Heart right ventricle (tissue), 16 donors: ENCODE measurements around the gene TNIP3. TPM values are rescaled to one million over a fixed set of nuclear protein-coding genes. Genes with fewer than 3 reads are reported as not detected.

Experiments
- ATAC-seq, 8 donors: fragments of 200-7000 bp; cut with Tn5 transposase; one replicate each; pipeline ENCODE4 v1.9.1; 2020; ENCODE audit warnings: mild to moderate bottlenecking in 8 of 8, moderate library complexity in 8 of 8, moderate number of reproducible peaks in 1 of 8
- DNase-seq, 2 donors: peaks; one replicate each; pipeline ENCODE4 v3.0.0-alpha.2; 2020
- H3K27ac ChIP-seq, 10 donors: fragments of 200-600 bp; sonication (generic) in 2 of 10; one replicate each; pipeline versions ENCODE4 v1.5.0 to v1.8.0; 2020 to 2022; ENCODE audit warnings: mild to moderate bottlenecking in 3 of 10
- H3K27me3 ChIP-seq, 7 donors: fragments of 200-600 bp; one replicate each; pipeline ENCODE4 v1.8.0; 2021 to 2022; ENCODE audit warnings: mild to moderate bottlenecking in 2 of 7
- H3K36me3 ChIP-seq, 9 donors: fragments of 200-600 bp; sonication (generic) in 1 of 9; one replicate each; pipeline versions ENCODE4 v1.5.0 to v1.8.0; 2020 to 2022; ENCODE audit warnings: mild to moderate bottlenecking in 2 of 9
- H3K4me1 ChIP-seq, 9 donors: fragments of 200-600 bp; sonication (generic) in 1 of 9; one replicate each; pipeline versions ENCODE4 v1.5.0 to v1.8.0; 2020 to 2022; ENCODE audit warnings: mild to moderate bottlenecking in 4 of 9
- H3K4me3 ChIP-seq, 10 donors: fragments of 200-600 bp; sonication (generic) in 2 of 10; one replicate each; pipeline versions ENCODE4 v1.5.0 to v1.8.0; 2020 to 2022; ENCODE audit warnings: mild to moderate bottlenecking in 7 of 10, moderate library complexity in 2 of 10
- H3K9me3 ChIP-seq, 11 donors: fragments of 200-600 bp in 10 of 11; sonication (generic) in 2 of 11; one replicate each; pipeline versions ENCODE4 v1.5.0 to v1.8.0; 2013 to 2022; ENCODE audit warnings: mild to moderate bottlenecking in 2 of 11, control low read depth in 1 of 11, moderate library complexity in 1 of 11
- CTCF ChIP-seq, 9 donors: fragments of 200-600 bp; sonication (generic) in 2 of 9; IDR thresholded peaks; one replicate each; pipeline versions ENCODE4 v1.5.0 to v1.8.0; 2021 to 2022; ENCODE audit warnings: antibody characterized with exemption in 9 of 9, mild to moderate bottlenecking in 5 of 9, moderate library complexity in 1 of 9
- WGBS, 2 donors: extraction: QIAGEN DNeasy Blood & Tissue Kit; methylation state at CpG; one replicate each; pipeline ENCODE4 v1.1.7; 2013; ENCODE audit warnings: inconsistent platforms in 1 of 2; 5-methylcytosine and 5-hydroxymethylcytosine counted together
- intact Hi-C, 10 donors: fragments of 100-400 bp; cut with DNase I; formaldehyde crosslinking; loops; one replicate each; pipeline versions ENCODE4 v1.11.1 to v1.14.2; 2022
- polyA plus RNA-seq, 2 donors: library from polyadenylated mRNA; stranded (reverse); fragments of 200-250 nt; gene quantifications; one replicate each; pipeline ENCODE4 v1.2.3, GENCODE V29; 2013
- total RNA-seq, 10 donors: library from RNA; stranded (reverse); fragmentation: NEBNext Ultra II Directional in 3 of 10; extraction: Animal tissue kit (Norgen Biotek cat#: 25700) in 3 of 10; gene quantifications; one replicate each; pipeline versions ENCODE4 v1.2.1 to v1.2.4, GENCODE V29; 2021 to 2023
- donor health status: Arrhythmogenic right ventricular cardiomyopathy.
- donor health status: ischemic (EF 13 %, LVEDD 7.1; RV severe dilation, severe dysfunction).
- donor health status: healthy with polysubstance abuse.
- donor health status: DM: no; HTN: yes; CAD: no.
- donor health status: DM: no; HTN: no; CAD: no.
- donor health status: ischemic (EF 25% LVEDD 6.9; RV normal size, moderate dysfunction).
- donor health status: ischemic (EF 25% LVEDD 5.7; RV mildly dilated, moderate dysfunction).
- donor health status: healthy.
- donor health status: DM: yes; HTN: yes; CAD: no.
- donor health status: Ischemic cardiomyopathy.
- donor health status: ischemic (EF 35%, LVEDD 5.7; RV mildly dilated, moderate dysfunction).
- donor health status: nonischemic (EF 11% LVEDD 7.7; RV severe dilation, severe dysfunction).
- donor health status: DM: yes; HTN: yes; CAD: no.
- donor health status: PGD.
- donor health status: ischemic (EF 29% LVEDD 5.4; RV normal size, mild dysfunction).
- donor health status: nonischemic (EF 23%, LVEDD 6.1; RV moderate dilation, normal function).

The TNIP3 gene
- total and polyA plus RNA-seq, 12 donors, result 0.04 to 0.49 TPM; not detected in 10

DNA sequence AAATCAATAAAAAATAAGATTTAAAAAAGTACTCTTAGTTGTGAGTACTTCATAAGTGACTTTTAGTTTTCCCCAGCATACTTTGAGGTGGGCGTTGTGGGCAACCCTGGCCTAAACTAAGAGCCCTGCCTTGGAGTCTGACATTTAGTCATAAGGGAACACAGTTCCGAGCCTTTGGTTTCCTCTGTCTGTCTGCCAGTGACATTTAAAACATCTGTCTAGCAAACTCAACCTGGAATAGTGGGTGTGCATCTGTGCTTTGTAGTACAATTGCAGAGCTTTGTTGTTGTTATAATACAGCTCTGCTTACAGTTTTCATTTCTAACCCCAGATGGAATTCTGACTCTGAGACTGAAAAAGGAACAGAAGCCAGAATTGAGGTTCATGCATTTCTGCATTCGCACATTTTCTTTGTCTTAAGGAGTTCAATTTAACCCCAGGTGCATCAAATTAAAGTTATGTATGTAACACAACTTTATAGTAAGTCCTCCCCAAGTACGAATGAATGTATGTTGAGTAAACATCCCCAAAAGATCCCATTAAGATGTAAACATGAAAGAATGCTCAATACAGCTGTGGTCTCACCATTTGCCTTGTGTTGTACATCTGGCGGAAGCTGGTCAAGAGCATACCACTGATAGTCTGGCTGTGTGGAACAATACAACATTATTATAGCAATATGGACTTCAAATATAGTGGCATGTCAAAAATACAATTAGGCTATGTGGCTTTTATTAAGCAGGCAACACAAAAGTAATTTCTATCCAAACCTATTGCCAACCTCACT is 25.9 kb downstream of the TNIP3 start:
- Histone ChIP-seq H3K4me1 (peaks cover 0 to 5% (median 0%) of the 10 kb centered on the region in 9 donors), H3K36me3 (no peaks in the 10 kb centered on the region), H3K27me3 (no peaks in the 10 kb centered on the region), H3K9me3 (no peaks in the 10 kb centered on the region), H3K4me3 (no peak overlapping the region), H3K27ac (no peak overlapping the region)
- intact Hi-C loops, result no loop called here
- no peak for ATAC-seq
- WGBS, 2 donors, result 82 to 89% methylated on average over 5 of the region's 5 CpGs
- no peak for DNase-seq
- TF ChIP-seq CTCF (IDR thresholded peaks at IDR 0.05), result no peak

- no peak overlapping the region for H3K4me3 ChIP-seq
- H3K9me3 ChIP-seq, result peaks cover 0 to 4% (median 0%) of the 10 kb centered on the region in 11 donors
- peaks cover 0 to 4% (median 0%) of the 10 kb centered on the region in 7 donors for H3K27me3 ChIP-seq
- no peak for TF ChIP-seq CTCF (IDR thresholded peaks at IDR 0.05)
- no peak overlapping the region for H3K27ac ChIP-seq
- H3K36me3 ChIP-seq, result no peaks in the 10 kb centered on the region
- no peaks in the 10 kb centered on the region for H3K4me1 ChIP-seq
- no peak for ATAC-seq
- intact Hi-C loops, result no loop called here
- WGBS, 2 donors, result 65 to 71% methylated on average over 4 of the region's 4 CpGs
- DNase-seq, result no peak
These were observed 33.8 kb downstream of the TNIP3 start for GRCh38 chr4:121130326-121130660.

- 91 to 94% methylated on average over 4 of the region's 4 CpGs for WGBS, 2 donors
- ATAC-seq (no peak), DNase-seq (no peak)
- intact Hi-C loops, result no loop called here
- Histone ChIP-seq H3K27me3 (peaks cover 0 to 4% (median 0%) of the 10 kb centered on the region in 7 donors), H3K4me1 (no peaks in the 10 kb centered on the region), H3K9me3 (peaks cover 0 to 4% (median 0%) of the 10 kb centered on the region in 11 donors), H3K4me3 (no peak overlapping the region), H3K27ac (no peak overlapping the region), H3K36me3 (no peaks in the 10 kb centered on the region)
- TF ChIP-seq CTCF (IDR thresholded peaks at IDR 0.05), result no peak
These were observed 34.4 kb downstream of the TNIP3 start for GRCh38 chr4:121129606-121130325.

DNA sequence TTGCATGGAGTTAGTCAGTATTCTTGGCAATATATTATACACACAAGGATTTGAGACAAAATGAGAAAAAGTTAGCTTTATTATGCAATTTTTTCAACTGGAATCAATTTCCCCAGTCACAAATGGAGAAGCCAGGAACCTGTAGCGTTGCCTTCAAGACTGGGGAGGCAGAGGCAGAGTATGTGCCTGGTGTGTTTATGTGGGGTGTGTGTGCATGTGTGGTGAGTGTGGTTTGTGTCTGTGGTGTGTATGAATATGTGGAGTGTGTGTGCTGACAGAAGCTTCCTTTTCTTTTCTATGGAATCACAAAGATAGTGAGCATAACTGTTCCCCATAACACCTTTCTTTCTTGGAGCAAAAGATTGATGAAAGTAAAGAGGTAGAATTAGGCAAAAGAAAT is 37.0 kb downstream of the TNIP3 start:
- WGBS, 2 donors, result 88 to 95% methylated on average over 1 of the region's 1 CpG
- TF ChIP-seq CTCF (IDR thresholded peaks at IDR 0.05), result no peak
- peaks cover 0 to 4% (median 0%) of the 10 kb centered on the region in 7 donors for H3K27me3 ChIP-seq
- intact Hi-C loops, result no loop called here
- no peak for DNase-seq
- no peaks in the 10 kb centered on the region for H3K4me1 ChIP-seq
- H3K9me3 ChIP-seq, result peaks cover 0 to 4% (median 0%) of the 10 kb centered on the region in 11 donors
- no peak for ATAC-seq
- no peak overlapping the region for H3K4me3 ChIP-seq
- no peaks in the 10 kb centered on the region for H3K36me3 ChIP-seq
- H3K27ac ChIP-seq, result no peak overlapping the region
